Lung (tissue), 12 donors: ENCODE results near the gene EPHB1. TPM values are rescaled to one million over a fixed set of nuclear protein-coding genes. Genes with fewer than 3 reads are reported as not detected.

Source experiments
- ATAC-seq: fragments of 200-7000 bp; cut with Tn5 transposase; one replicate; pipeline ENCODE4 v1.9.1; 2020; ENCODE audit warnings: moderate number of reproducible peaks; ENCODE audit not compliant: insufficient read depth, low FRiP score
- DNase-seq, 3 donors: peaks; one replicate each; pipeline ENCODE4 v3.0.0-alpha.2; 2013 to 2017
- H3K27ac ChIP-seq, 2 donors: one replicate each; pipeline ENCODE4 v1.5.1; 2013; ENCODE audit warnings: mild to moderate bottlenecking in 2 of 2, moderate library complexity in 2 of 2, control low read depth in 1 of 2, inconsistent platforms in 1 of 2, low read depth in 1 of 2, low read length in 1 of 2
- H3K27me3 ChIP-seq, 3 donors: one replicate each; pipeline ENCODE4 v1.5.1; 2013; ENCODE audit warnings: low read length in 2 of 3; ENCODE audit not compliant: control insufficient read depth in 3 of 3, insufficient read depth in 3 of 3
- H3K36me3 ChIP-seq, 4 donors: one replicate each; pipeline ENCODE4 v1.5.1; 2013; ENCODE audit warnings: low read length in 4 of 4, mild to moderate bottlenecking in 1 of 4, moderate library complexity in 1 of 4; ENCODE audit not compliant: control insufficient read depth in 4 of 4, insufficient read depth in 4 of 4
- H3K4me1 ChIP-seq, 5 donors: one replicate each; pipeline ENCODE4 v1.5.1; 2013; ENCODE audit warnings: low read length in 5 of 5, mild to moderate bottlenecking in 2 of 5, moderate library complexity in 1 of 5; ENCODE audit not compliant: control insufficient read depth in 5 of 5, insufficient read depth in 5 of 5
- H3K4me3 ChIP-seq: one replicate; pipeline ENCODE4 v1.5.1; 2013; ENCODE audit warnings: mild to moderate bottlenecking, control low read depth, moderate library complexity
- H3K9ac ChIP-seq, 2 donors: one replicate each; pipeline ENCODE4 v1.5.1; 2013; ENCODE audit warnings: low read length in 2 of 2, control low read depth in 1 of 2; ENCODE audit not compliant: insufficient read depth in 1 of 2
- H3K9me3 ChIP-seq, 4 donors: one replicate each; pipeline ENCODE4 v1.5.1; 2013; ENCODE audit warnings: low read length in 3 of 4, mild to moderate bottlenecking in 1 of 4, moderate library complexity in 1 of 4; ENCODE audit not compliant: control insufficient read depth in 4 of 4, insufficient read depth in 3 of 4
- CTCF ChIP-seq: IDR thresholded peaks from 2 replicates; pipeline ENCODE4 v1.5.1; 2012; ENCODE audit warnings: mild to moderate bottlenecking; ENCODE audit errors: control extremely low read depth, extremely low read depth
- WGBS, 2 donors: extraction: QIAGEN DNeasy Blood & Tissue Kit; methylation state at CpG; one replicate each; pipeline ENCODE4 v1.1.7; 2013; 5-methylcytosine and 5-hydroxymethylcytosine counted together
- polyA plus RNA-seq, 2 donors: library from polyadenylated mRNA; stranded (reverse); fragments of 200-250 nt; gene quantifications; one replicate each; pipeline ENCODE4 v1.2.1, GENCODE V29; 2013
- total RNA-seq, 2 donors: library from RNA; depleted of rRNA in 1 of 2; stranded (reverse); fragments of >200 nt in 1 of 2; gene quantifications; one replicate each; pipeline ENCODE4 v1.2.1, GENCODE V29; 2014 to 2021
- donor health status: control.
- donor health status: control.
- donor health status: Bipolar disorder and iron deficiency.
- donor health status: healthy.
- donor health status: DM: yes; HTN: yes; CAD: no.

Gene EPHB1
- total and polyA plus RNA-seq, 4 donors, result 0.30 to 6.3 (median 2.1) TPM

- WGBS, 2 donors, result 24 to 57% methylated on average over 6 of the region's 6 CpGs
- H3K4me1 ChIP-seq, result peaks cover 0 to 6% (median 0%) of the 10 kb centered on the region in 5 donors
- no peak overlapping the region for H3K27ac ChIP-seq
- no peaks in the 10 kb centered on the region for H3K36me3 ChIP-seq
- H3K27me3 ChIP-seq, result peaks cover 0 to 2% (median 0%) of the 10 kb centered on the region in 3 donors
- H3K9ac ChIP-seq, result no peak overlapping the region
- no peak overlapping the region for H3K4me3 ChIP-seq
- DNase-seq (no peak), ATAC-seq (no peak)
- no peak for TF ChIP-seq CTCF
- no peaks in the 10 kb centered on the region for H3K9me3 ChIP-seq
Measured at GRCh38 chr3:135226057-135226456, 431.0 kb downstream of the EPHB1 start.

GRCh38 chr3:135228201-135228600 is 433.1 kb downstream of the EPHB1 start:
- ATAC-seq, result no peak
- peaks cover 0 to 2% (median 0%) of the 10 kb centered on the region in 3 donors for H3K27me3 ChIP-seq
- WGBS, 2 donors, result 28 to 48% methylated on average over 3 of the region's 3 CpGs
- no peaks in the 10 kb centered on the region for H3K9me3 ChIP-seq
- H3K9ac ChIP-seq, result no peak overlapping the region
- H3K4me1 ChIP-seq, result peaks cover 0 to 6% (median 0%) of the 10 kb centered on the region in 5 donors
- H3K4me3 ChIP-seq, result no peak overlapping the region
- no peaks in the 10 kb centered on the region for H3K36me3 ChIP-seq
- no peak for DNase-seq
- no peak overlapping the region for H3K27ac ChIP-seq
- TF ChIP-seq CTCF, result no peak

- Histone ChIP-seq H3K36me3 (no peaks in the 10 kb centered on the region), H3K27ac (no peak overlapping the region), H3K27me3 (peaks cover 0 to 2% (median 0%) of the 10 kb centered on the region in 3 donors), H3K9ac (no peak overlapping the region), H3K4me1 (peaks cover 0 to 6% (median 0%) of the 10 kb centered on the region in 5 donors), H3K4me3 (no peak overlapping the region), H3K9me3 (no peaks in the 10 kb centered on the region)
- no peak for TF ChIP-seq CTCF
- ATAC-seq, result peak; percentile 44
- 18 to 34% methylated on average over 5 of the region's 5 CpGs for WGBS, 2 donors
- DNase-seq, result peak; percentile 56 to 77 (median 61)
Measured at GRCh38 chr3:135229018-135229495, 434.0 kb downstream of the EPHB1 start.

GRCh38 chr3:135231737-135232136 is 436.7 kb downstream of the EPHB1 start:
- H3K4me1 ChIP-seq, result peaks cover 0 to 6% (median 0%) of the 10 kb centered on the region in 5 donors
- H3K9ac ChIP-seq, result no peak overlapping the region
- ATAC-seq (no peak), DNase-seq (peak in 1 of 3 donors; percentile 11)
- H3K4me3 ChIP-seq, result no peak overlapping the region
- H3K27ac ChIP-seq, result no peak overlapping the region
- no peaks in the 10 kb centered on the region for H3K27me3 ChIP-seq
- TF ChIP-seq CTCF, result no peak
- WGBS, 2 donors, result 28 to 41% methylated on average over 2 of the region's 2 CpGs
- H3K9me3 ChIP-seq, result peaks cover 0 to 2% (median 0%) of the 10 kb centered on the region in 4 donors
- no peaks in the 10 kb centered on the region for H3K36me3 ChIP-seq
